ENCODE data around the gene KRT10. TPM values are rescaled to one million over a fixed set of nuclear protein-coding genes. Genes with fewer than 3 reads are reported as not detected.

The KRT10 gene
- total RNA-seq, 1 donor from 2014 or later = 0.85 TPM

GRCh38 chr17:40843242-40843641 is 20.8 kb upstream of the KRT10 start:
- no peak for DNase-seq (ENCODE audit: low spot score in 2 of 2)
- Histone ChIP-seq H3K4me1 (no peaks in the 10 kb centered on the region), H3K9me3 (no peaks in the 10 kb centered on the region), H3K27ac (no peak overlapping the region), H3K27me3 (no peaks in the 10 kb centered on the region), H3K4me3 (no peak overlapping the region), H3K36me3 (no peaks in the 10 kb centered on the region)
- TF ChIP-seq CTCF (IDR thresholded peaks at IDR 0.05) = no peak
- intact Hi-C loops (cut with DNase I) = no loop called here

- Histone ChIP-seq H3K9me3 (no peaks in the 10 kb centered on the region), H3K27ac (no peak overlapping the region), H3K27me3 (no peaks in the 10 kb centered on the region), H3K36me3 (no peaks in the 10 kb centered on the region), H3K4me3 (no peak overlapping the region), H3K4me1 (no peaks in the 10 kb centered on the region)
- intact Hi-C loops (cut with DNase I) = no loop called here
- no peak for TF ChIP-seq CTCF (IDR thresholded peaks at IDR 0.05)
- DNase-seq (ENCODE audit: low spot score in 2 of 2) = no peak
Observed at GRCh38 chr17:40841246-40841645, 18.8 kb upstream of the KRT10 start.

- Histone ChIP-seq H3K4me1 (no peaks in the 10 kb centered on the region), H3K27ac (no peak overlapping the region), H3K9me3 (no peaks in the 10 kb centered on the region), H3K36me3 (peaks cover 4 to 12% of the 10 kb centered on the region in 2 donors), H3K27me3 (no peaks in the 10 kb centered on the region), H3K4me3 (no peak overlapping the region)
- DNase-seq (ENCODE audit: low spot score in 2 of 2) = no peak
- TF ChIP-seq CTCF (IDR thresholded peaks at IDR 0.05) = no peak
- intact Hi-C loops (cut with DNase I) = no loop called here
Observed at GRCh38 chr17:40839194-40839593, 16.8 kb upstream of the KRT10 start.

GRCh38 chr17:40836020-40836419 is 13.6 kb upstream of the KRT10 start:
- DNase-seq (ENCODE audit: low spot score in 2 of 2) = no peak
- Histone ChIP-seq H3K36me3 (peaks cover 4 to 13% of the 10 kb centered on the region in 2 donors), H3K4me1 (peaks cover 0 to 9% of the 10 kb centered on the region in 2 donors), H3K27me3 (no peaks in the 10 kb centered on the region), H3K27ac (no peak overlapping the region), H3K4me3 (no peak overlapping the region), H3K9me3 (no peaks in the 10 kb centered on the region)
- no peak for TF ChIP-seq CTCF (IDR thresholded peaks at IDR 0.05)
- intact Hi-C loops (cut with DNase I) = no loop called here

GRCh38 chr17:40833882-40834281 is 11.5 kb upstream of the KRT10 start:
- Histone ChIP-seq H3K4me3 (no peak overlapping the region), H3K36me3 (peaks cover 4 to 13% of the 10 kb centered on the region in 2 donors), H3K27ac (no peak overlapping the region), H3K9me3 (no peaks in the 10 kb centered on the region), H3K27me3 (no peaks in the 10 kb centered on the region), H3K4me1 (peaks cover 6 to 20% of the 10 kb centered on the region in 2 donors)
- intact Hi-C loops (cut with DNase I) = no loop called here
- no peak for TF ChIP-seq CTCF (IDR thresholded peaks at IDR 0.05)
- DNase-seq (ENCODE audit: low spot score in 2 of 2) = no peak

- Histone ChIP-seq H3K4me1 (peaks cover 13 to 26% of the 10 kb centered on the region in 2 donors), H3K27ac (peak overlapping the region; percentile 53 to 69), H3K4me3 (no peak overlapping the region), H3K36me3 (peaks cover 4 to 13% of the 10 kb centered on the region in 2 donors), H3K27me3 (no peaks in the 10 kb centered on the region), H3K9me3 (no peaks in the 10 kb centered on the region)
- intact Hi-C loops (cut with DNase I) = no loop called here
- TF ChIP-seq CTCF (IDR thresholded peaks at IDR 0.05) = no peak
- DNase-seq (ENCODE audit: low spot score in 2 of 2) = no peak
Observed at GRCh38 chr17:40832840-40833239, 10.4 kb upstream of the KRT10 start.

Measured in ascending aorta (tissue), 2 donors.